NT2/D1 (cell line): ENCODE measurements around the gene TLL2.

Experiments
- YY1 ChIP-seq: IDR thresholded peaks from 2 replicates; pipeline ENCODE4 v1.6.1; 2011; ENCODE audit not compliant: insufficient read length, insufficient read depth
- ZNF274 ChIP-seq: IDR thresholded peaks from 2 replicates; pipeline ENCODE4 v1.6.1; 2011; ENCODE audit warnings: mild to moderate bottlenecking, low read depth, low read length

DNA sequence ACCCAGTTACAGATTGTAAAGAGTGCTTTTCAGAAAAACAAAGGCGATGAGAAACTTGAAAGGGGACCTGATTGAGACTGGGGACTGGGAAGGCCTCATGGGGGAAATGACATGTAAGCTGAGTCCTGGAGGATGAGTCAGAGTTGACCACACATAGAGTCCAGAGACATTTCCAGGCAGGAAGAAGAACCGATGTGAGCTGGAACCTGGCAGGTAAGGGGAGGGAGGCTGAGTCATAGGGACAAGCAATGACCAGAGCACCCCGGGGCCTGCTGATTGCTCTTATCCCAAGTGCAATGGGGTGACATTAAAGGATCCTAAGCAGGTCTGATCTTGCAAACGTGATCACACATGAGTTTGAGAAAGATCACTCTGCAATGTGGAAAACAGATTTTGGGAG is 11.7 kb downstream of the TLL2 start:
- no peak for TF ChIP-seq ZNF274
- TF ChIP-seq YY1: no peak
